ENCODE measurements around the gene VIPAS39.

Gene VIPAS39

GRCh38 chr14:77457522-77458248 lies at the start of gene VIPAS39, which contains the start of gene AHSA1:
Gene VIPAS39 (minus strand): TSS chr14:77457601. CDS start chr14:77454102, 3,499 bp downstream.
Gene AHSA1 (plus strand): TSS chr14:77458093. CDS start chr14:77458190, 97 bp downstream.
- peak; percentile 98 for DNase-seq

GRCh38 chr14:77505031-77505430 lies 47.6 kb upstream of the VIPAS39 start:
- no peak for DNase-seq

DNA sequence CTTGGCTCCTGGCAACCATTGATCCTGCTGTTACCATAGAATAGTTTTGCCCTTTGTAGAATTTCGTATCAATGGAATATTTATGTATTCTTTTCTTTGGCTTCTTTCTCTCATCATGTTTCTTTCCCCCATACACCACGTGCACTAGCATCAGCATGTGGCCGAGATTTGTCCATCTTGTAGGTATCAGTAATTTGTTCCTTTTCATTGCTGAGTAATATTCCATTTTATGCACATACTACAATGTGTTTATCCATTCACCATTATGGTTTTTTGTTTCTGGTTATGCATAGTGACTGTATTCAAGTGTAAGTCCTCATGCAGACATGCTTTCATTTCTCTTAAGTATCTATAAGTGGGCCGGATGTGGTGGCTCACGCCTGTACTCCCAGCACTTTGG lies 45.7 kb upstream of the VIPAS39 start:
- DNase-seq = no peak

- DNase-seq = no peak
Measured at GRCh38 chr14:77502109-77502782, 44.8 kb upstream of the VIPAS39 start.

DNA sequence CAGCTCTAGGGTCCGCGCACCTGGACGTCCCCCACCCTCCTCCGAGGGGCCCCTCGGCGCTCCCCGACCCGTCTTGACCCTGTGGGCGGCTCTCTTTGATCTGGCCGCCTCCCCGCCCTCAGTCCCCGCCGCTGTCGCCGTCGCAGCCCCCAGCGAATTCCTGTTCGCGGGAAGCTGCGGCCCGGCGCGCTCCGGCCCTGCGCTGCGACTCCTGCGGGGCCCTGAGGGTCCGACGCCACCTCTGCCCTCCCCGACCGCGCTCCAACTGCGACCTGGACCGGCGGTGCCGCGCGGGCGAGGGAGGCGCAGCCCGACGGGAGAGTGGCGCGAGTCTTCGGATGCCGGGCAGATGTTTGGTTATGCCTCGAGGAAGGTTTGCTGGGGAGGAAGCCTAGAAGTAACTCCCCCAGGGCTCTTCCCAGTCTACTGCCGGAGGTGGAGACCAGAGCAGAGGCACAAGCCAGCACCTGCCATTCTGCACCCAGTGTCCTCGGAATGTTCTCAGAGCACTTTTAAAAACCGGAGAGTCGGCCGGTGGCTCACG lies 41.7 kb upstream of the VIPAS39 start:
- DNase-seq = no peak

DNA sequence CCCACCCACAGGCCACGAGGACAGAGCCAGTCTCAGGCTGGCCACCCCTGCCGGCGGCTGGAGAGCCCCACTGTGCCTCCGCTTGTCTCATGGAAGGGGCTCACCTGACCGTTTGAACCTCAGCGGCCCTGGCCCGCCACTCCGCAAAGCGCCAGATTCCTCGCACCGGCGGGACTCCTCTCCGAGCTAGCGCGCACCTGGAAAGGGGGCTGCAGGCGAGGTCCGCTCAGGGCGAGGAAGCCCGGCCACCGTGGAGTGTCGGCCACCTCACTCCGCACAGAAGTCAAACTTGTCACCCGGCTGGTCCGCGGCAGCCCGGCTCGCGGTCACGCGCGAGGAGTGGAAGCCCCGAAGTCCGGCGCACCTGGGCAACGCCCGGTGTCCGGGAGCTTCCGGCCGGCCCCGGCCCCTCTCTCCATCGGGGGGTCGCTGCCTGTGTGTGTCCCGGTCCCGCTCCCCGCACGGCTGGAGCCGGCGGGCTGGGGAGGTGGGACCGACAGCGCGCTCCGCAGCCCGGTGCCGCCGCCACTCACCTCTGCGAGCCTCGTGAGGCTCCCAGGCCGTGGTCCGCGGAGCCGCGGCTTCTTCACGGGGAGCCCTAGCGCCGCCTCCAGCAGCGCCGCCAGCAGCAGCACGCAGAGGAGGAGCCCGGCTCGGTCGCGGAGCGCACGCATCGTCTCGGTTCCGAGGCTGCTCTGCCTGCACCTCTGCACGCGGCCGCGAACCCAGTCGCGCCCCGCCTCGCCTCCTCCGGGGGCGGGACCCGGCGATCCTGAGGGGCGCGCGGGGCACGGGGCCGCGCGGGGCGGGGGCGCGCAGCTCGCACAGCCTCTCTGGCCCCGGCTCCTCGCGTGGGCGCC lies 40.9 kb upstream of the VIPAS39 start, which contains the start of gene ISM2:
Gene ISM2 (minus strand): TSS at position 697 of the 860 bp plus-strand sequence. CDS start 23 bp downstream, at position 674.
- no peak for DNase-seq

DNA sequence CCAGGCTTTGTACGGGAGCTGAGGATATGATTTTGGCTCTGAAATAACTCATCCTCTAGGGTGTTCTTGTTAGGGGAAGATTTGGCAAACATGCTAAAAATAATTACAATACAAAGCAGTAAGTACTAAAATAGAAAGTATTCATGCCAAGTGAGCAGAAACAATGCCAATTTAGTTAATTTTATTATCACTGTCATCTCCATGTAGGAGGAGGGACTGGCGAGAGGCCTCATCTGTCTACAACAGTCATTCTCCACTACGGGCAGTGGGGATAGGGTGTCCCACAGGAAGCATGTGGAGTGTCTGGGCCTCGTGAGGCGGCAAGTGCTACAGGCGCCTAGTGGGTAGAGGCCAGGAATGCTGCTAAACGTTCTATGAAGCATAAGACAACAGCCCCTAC lies 37.9 kb upstream of the VIPAS39 start:
- DNase-seq = no peak

- DNase-seq = no peak
Measured at GRCh38 chr14:77491056-77491455, 33.7 kb upstream of the VIPAS39 start.

DNA sequence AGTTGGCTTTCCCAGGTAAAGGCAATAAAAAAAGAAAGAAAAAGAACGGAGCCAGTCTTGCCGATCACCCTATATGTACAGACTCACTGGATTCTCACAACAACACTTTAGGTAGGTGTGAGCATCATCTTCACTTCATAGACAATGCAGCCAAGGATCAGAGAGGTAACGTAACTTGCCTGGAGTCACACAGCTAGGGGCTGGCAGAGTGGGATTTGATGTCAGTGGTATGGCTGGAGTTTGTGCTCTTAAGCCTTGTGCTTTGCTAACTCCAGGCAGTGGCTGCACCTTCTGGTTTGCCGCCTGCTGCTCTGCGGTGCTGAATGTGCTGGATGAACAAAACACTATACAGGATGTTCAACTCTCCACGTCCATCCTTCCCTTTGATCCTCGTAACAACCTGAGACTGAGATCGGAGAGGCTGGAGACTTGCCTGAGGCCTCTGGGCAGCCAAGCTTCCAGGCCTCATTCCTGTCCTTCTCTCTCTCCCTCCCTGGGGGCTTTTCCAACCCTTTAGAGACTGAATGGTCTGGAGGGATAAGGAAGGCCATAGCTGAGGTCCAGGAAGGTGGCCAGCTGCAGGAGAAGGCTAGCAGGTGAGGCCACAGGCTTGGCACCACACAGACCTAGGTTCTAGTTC lies 33.1 kb upstream of the VIPAS39 start:
- no peak for DNase-seq

DNA sequence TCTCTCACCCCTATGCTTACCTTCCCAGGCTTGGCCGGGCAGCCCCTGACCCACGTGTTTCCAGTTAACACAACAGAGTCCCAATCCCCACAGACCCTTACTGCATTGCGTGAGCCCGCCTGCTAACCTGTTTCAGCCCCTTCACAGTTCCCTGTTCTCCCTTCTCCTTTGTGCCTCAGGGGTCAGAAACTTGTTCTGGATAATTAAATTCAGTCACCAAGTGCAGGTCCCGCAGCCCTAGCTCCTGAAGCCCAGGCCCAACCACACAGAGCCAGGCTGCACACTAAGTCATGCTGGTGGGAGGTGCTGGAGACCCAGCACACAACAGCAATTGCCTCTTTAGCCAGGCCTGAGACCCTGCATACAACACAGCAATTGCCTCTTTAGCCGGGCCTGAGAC lies 31.6 kb upstream of the VIPAS39 start:
- no peak for DNase-seq

DNA sequence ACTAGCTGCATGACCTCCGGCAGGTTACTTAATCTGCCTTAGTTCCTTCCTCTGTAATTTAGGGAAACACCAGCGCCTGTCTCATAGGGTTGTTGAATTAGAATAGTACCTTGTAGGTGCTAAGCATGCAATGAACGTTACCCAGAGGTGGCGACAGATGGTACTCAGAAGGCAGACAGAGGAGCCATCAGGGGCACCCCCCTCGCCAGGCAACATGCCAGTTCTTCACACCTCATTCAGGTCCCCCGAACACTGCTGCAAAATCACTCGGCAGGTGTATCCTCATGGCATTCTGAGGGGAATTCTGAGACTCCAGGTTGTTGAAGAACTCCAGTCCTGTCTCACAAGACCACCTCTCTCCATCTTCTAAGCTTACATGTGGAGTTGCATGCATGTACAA lies 31.2 kb upstream of the VIPAS39 start:
- no peak for DNase-seq

GRCh38 chr14:77485901-77486678 lies 28.7 kb upstream of the VIPAS39 start:
- no peak for DNase-seq

DNA sequence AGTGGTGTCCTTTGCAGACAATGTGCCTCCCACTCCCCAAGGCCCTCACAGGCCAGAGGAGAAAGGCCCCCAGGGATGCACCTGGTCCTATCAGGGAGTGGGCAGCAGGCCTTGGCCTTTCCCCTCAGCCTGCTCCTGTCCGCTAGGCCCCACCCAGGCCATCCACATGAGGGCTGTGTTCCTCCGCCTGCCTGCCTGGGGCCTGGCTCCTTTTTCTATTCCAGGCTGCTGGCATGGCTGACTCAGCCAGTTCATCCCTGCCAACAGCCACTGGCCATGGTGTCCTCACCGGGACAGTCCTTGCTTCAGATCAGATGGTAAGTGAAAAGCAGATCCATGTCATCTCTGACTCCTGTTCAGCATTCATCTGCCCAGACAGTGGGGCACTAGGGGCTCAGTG lies 27.9 kb upstream of the VIPAS39 start:
- no peak for DNase-seq

DNA sequence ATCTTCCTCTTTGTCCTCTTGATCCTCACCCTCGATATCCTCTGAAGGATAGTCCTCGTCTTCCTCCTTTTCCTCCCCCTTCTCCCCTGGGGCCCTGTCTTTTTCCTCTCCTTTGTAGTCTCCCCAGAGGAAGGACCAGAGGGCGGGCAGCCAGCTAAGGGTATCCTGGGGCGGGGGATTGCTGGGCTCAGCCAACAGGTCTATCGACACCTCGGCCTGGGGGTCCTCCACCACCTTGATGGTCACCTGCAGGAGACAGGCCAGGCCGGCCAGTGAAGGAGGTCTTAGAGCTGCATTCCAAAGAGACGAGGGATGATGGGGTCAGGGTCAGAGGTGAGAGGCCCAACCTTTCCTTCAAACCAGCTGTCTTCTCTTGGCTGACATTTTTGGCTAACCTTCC lies 25.0 kb upstream of the VIPAS39 start:
- DNase-seq = no peak

GRCh38 chr14:77478796-77479195 lies 21.4 kb upstream of the VIPAS39 start:
- DNase-seq = no peak

DNA sequence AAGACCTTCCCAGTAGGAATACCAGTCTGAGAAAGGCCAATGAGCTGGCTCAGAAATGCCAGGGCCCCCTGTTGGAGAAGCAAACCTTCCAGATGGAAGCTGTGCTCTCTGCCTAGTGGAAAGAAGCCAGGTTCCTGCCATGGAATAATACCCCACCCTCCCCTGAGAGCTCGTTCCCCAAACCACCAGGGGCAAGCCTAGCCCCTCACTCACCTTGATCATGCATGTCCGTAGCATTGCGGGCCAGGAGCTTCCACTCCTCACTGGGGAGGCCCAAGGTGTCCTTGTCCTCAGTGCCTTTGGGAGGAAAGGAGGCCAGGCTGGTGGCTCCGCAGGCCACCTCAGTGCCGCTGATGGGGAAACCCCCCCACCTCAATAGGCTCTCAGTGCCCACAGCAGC lies 20.6 kb upstream of the VIPAS39 start:
- no peak for DNase-seq

DNA sequence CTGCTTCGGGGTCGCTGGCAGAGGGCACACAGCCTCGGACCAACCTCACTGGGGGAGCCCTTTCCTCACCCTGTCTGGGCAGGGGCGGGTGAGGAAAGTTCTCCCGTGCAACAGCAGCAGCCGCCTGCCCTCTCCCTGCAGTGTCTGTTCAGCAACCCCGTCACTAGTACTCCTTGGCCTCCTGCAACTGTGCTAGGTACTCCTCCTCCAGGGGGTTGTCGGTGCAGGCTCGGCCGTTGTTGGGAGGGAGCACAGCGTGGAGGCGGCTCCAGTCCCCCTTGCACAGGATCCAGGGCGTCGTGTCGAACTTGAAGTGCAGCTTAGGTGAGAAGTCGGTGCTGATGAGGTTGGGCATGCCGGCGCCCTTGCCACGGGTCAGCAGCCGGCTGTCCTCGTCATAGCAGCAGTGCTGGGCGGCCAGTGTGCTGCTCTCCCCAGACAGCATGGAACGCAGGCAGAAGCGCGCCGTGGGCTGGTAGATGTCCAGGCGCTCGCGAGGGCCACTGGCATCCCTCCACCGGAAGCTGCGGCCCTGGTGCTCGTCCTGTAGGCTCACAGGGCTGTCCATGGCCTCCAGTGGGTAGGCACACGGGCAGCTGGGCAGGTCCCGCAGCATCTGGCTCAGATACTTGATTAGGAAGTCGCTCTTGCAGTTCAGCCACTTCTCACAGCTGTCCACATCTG lies 18.2 kb upstream of the VIPAS39 start:
- DNase-seq = no peak

DNA sequence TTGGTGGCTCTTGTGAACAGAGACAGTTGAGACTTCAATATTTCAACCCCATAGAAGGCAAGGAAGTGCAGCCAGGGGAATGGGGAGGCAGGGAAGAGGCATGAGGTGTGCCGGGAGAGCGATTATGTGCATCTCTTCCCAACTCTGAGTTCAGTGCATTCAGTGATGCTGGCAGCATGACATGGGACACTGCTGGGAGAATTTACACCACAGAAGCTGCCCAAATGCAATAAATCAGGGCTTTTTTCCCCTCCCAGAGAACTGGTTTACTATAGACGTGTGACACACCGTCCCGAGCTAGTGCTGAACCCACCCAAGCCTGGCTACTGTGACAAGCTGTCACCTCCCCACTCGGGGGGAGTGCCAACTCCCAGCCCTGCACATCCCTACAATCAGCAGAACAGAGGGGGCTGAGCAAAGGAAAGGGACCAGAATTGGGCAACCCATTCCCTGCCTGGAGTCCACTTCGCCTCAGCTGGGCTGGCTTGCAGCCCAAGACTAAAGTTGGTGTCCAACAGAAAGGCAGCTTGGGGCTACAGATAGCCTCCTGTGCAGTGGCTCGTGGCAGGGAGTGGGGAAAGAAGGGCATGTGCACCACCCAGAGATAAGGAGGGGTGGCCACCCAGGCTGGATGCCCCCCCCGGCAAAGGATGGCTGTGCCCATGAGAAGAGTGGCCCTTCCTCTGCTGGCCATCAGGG lies 17.2 kb upstream of the VIPAS39 start:
- DNase-seq = no peak

- DNase-seq = no peak
Measured at GRCh38 chr14:77473921-77474320, 16.5 kb upstream of the VIPAS39 start.

DNA sequence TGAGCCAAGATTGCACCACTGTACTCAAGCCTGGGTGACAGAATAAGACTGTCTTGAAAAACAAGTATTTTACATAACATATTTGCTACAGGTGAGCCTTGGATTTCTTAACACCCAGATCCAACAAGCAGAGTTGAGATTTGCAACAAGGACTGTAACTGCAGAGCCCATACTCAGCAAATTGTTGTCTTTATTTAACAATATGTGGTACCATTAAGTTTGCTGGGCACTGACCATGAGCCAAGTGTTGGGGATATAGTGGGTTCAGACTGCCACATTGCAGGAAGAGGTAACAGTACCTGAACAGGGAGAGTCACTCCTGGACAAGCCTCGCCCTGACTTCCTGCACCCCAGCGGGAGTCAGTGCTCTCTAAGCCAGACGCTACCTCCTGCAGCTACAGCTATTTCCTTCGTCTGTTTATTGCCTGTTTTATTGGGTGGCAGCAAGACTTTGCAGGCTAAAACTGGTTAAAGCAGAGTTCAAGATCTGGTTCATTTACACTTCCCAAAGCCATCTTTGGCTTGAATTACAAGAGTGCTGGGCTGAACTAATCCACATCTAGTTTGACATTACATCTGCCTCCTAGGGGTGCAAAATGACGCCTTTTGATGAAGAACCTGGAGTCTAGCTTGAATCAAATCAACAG lies 12.9 kb upstream of the VIPAS39 start:
- DNase-seq = no peak

All from DMS 273 treated with DMSO at 0.1 percent for 48 hours (cell line).